ENCODE data around the gene FN3K. TPM values are rescaled to one million over a fixed set of nuclear protein-coding genes. Genes with fewer than 3 reads are reported as not detected.

Gene FN3K
- total RNA-seq, 6 experiments from 2014 or later: 29.6 to 61.6 (median 45.5) TPM

DNA sequence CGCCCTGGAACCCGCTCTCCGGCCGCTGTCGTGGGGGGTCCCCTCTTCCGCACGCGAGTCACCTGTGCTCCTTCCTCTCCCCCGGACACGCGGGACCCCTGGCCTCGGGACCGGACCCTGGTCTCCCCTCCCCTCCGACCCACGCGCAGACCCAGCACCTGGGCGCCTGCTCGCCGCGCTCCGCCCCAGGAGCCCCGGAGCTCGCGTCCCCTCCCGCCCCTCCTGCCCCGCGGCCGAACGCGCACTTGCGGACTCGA is 37.7 kb upstream of the FN3K start:
- intact Hi-C loops (cut with DNase I): no loop called here
- Histone ChIP-seq H3K27ac (no peak overlapping the region), H3K9me3 (no peaks in the 10 kb centered on the region), H3K27me3 (no peaks in the 10 kb centered on the region), H3K4me3 (peak overlapping the region; percentile 67 to 80 (median 71)), H3K36me3 (no peaks in the 10 kb centered on the region), H3K4me1 (peaks cover 0 to 5% (median 0%) of the 10 kb centered on the region in 4 donors)
- ATAC-seq: no peak
- no CpG with 5 or more reads among the region's 32 CpGs for WGBS (ENCODE audit: insufficient coverage, low coverage, low lambda C conversion rate, missing lambda C conversion rate)
- no peak for DNase-seq
- no peak for TF ChIP-seq POLR2A (IDR thresholded peaks at IDR 0.05)
- TF ChIP-seq, protein P1, sequence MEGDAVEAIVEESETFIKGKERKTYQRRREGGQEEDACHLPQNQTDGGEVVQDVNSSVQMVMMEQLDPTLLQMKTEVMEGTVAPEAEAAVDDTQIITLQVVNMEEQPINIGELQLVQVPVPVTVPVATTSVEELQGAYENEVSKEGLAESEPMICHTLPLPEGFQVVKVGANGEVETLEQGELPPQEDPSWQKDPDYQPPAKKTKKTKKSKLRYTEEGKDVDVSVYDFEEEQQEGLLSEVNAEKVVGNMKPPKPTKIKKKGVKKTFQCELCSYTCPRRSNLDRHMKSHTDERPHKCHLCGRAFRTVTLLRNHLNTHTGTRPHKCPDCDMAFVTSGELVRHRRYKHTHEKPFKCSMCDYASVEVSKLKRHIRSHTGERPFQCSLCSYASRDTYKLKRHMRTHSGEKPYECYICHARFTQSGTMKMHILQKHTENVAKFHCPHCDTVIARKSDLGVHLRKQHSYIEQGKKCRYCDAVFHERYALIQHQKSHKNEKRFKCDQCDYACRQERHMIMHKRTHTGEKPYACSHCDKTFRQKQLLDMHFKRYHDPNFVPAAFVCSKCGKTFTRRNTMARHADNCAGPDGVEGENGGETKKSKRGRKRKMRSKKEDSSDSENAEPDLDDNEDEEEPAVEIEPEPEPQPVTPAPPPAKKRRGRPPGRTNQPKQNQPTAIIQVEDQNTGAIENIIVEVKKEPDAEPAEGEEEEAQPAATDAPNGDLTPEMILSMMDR (IDR thresholded peaks at IDR 0.05): no peak

DNA sequence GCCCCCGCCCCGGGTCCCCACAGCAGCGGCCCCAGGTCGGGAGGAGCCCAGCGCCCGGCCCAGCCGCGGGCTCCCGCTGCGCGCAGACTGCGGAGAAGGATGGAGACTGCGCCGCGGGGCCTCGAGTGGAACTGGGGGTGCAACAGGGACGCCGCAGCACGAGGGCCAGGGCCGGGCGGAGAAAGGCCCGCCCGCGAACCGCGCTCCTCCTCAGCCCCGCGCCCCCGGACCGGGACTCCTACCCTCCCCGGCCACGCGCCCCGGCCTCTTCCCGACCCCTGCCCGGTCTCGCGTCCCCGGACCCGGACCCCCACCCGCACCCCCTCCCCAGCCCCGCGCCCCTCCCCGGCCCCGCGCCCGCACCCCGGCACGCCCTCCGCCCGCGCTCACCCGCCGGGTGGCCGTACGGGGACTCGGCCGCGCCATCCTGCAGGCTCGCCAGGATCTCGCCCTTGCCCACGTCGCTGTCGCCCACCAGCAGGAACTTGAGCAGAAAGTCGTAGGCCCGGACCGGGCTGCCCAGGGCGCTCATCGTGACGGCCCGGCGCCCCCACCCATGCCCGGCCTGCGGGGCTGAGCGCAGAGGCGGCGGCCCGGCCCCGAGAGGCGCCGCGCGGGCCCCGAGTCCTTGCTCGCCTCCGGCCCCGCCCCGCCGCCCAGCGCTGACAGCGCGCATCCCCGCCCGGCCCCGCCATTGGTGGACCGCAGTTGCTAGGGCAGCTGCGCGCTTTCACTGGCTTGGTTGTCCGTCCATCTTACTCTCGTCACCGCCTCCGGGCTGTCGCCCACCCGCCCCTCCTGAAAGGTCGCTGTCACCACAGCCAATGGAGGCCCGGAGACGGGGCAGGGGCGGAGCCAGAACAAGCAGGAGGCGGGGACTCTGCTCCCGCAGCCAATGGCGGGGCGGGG is 37.1 kb upstream of the FN3K start, which contains the start of gene RAB40B:
Gene RAB40B, minus strand, starts transcription at position 634 of the 909 bp plus-strand sequence. Its CDS starts 102 bp downstream, at position 532.
- no peaks in the 10 kb centered on the region for H3K36me3 ChIP-seq
- ATAC-seq (peak; percentile 98 to 99 (median 98)), DNase-seq (peak; percentile 99 to 100 (median 99))
- intact Hi-C loops (cut with DNase I): no loop called here
- no CpG with 5 or more reads among the region's 112 CpGs for WGBS (ENCODE audit: insufficient coverage, low coverage, low lambda C conversion rate, missing lambda C conversion rate)
- TF ChIP-seq, protein P1 (IDR thresholded peaks at IDR 0.05): no peak
- peak; percentile 57 for TF ChIP-seq POLR2A (IDR thresholded peaks at IDR 0.05)
- H3K27me3 ChIP-seq: no peaks in the 10 kb centered on the region
- no peaks in the 10 kb centered on the region for H3K9me3 ChIP-seq
- H3K4me3 ChIP-seq: peak within 1 kb of the TSS; percentile 69 to 80 (median 71)
- peaks cover 0 to 5% (median 0%) of the 10 kb centered on the region in 4 donors for H3K4me1 ChIP-seq
- H3K27ac ChIP-seq: peak within 1 kb of the TSS in 2 of 3 donors; percentile 30 to 59

DNA sequence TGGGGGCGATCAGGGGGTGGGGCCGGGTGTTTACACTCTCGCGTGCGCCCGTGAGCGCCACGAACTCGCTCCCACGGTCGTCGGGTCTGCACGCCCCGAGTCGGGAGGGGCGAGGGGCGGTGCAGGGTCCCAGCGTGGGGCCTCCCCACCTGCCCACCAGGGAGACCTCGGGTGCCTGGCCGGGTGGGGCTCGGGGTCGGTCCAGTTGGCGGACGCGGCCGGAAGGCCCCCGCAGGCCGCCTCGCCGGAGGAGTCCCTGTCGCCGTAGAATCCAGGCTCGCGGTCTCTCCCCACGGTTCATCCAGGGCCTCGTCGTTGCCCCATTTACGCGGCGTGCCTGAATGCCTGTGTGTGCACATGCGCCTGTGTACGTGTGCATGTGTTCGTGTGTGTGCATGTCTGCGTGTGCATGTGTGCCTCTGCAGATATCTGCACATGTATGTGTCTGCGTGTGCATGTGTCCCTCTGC is 36.4 kb upstream of the FN3K start:
- DNase-seq (no peak), ATAC-seq (peak in 1 of 4 donors; percentile 1)
- Histone ChIP-seq H3K4me1 (peaks cover 0 to 7% (median 0%) of the 10 kb centered on the region in 4 donors), H3K9me3 (no peaks in the 10 kb centered on the region), H3K4me3 (peak overlapping the region; percentile 54 to 80 (median 69)), H3K27me3 (no peaks in the 10 kb centered on the region), H3K27ac (peak overlapping the region in 2 of 3 donors; percentile 30 to 59), H3K36me3 (no peaks in the 10 kb centered on the region)
- WGBS (ENCODE audit: insufficient coverage, low coverage, low lambda C conversion rate, missing lambda C conversion rate): 0% methylated on average over 9 of the region's 45 CpGs
- intact Hi-C loops (cut with DNase I): no loop called here
- TF ChIP-seq, protein P1 (IDR thresholded peaks at IDR 0.05): no peak
- TF ChIP-seq POLR2A (IDR thresholded peaks at IDR 0.05): no peak

DNA sequence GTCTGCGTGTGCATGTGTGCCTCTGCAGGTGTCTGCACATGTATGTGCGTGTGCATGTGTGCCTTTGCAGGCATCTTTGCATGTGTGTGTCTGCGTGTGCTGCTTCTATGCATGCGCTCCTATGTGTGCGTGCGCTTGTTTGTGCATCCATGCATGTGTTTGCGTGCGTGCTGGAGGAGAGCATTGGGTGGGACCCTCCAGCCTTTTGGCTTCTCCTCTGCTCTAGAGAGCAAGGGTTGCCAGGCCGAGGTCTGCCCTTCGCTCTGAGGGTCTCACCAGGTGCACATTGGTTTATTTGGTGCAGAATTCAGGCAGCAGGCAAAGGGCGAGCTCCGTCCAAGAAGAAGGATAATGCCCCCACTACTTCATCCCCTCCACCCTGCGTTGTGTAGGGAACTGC is 35.9 kb upstream of the FN3K start:
- DNase-seq (no peak), ATAC-seq (no peak)
- Histone ChIP-seq H3K9me3 (no peaks in the 10 kb centered on the region), H3K4me3 (peak overlapping the region in 2 of 3 donors; percentile 69 to 80), H3K27ac (no peak overlapping the region), H3K36me3 (no peaks in the 10 kb centered on the region), H3K4me1 (peaks cover 0 to 12% (median under 1%) of the 10 kb centered on the region in 4 donors), H3K27me3 (no peaks in the 10 kb centered on the region)
- intact Hi-C loops (cut with DNase I): no loop called here
- TF ChIP-seq POLR2A (IDR thresholded peaks at IDR 0.05): no peak
- TF ChIP-seq, protein P1 (IDR thresholded peaks at IDR 0.05): no peak
- 76% methylated on average over 5 of the region's 13 CpGs for WGBS (ENCODE audit: insufficient coverage, low coverage, low lambda C conversion rate, missing lambda C conversion rate)
